Measurements from ENCODE around the gene SLC35D3. TPM values are rescaled to one million over a fixed set of nuclear protein-coding genes. Genes with fewer than 3 reads are reported as not detected.

SLC35D3 gene
- total and polyA plus RNA-seq, 2 donors (not counting 1 experiment from before 2014, with no cell fraction given), result not detected

DNA sequence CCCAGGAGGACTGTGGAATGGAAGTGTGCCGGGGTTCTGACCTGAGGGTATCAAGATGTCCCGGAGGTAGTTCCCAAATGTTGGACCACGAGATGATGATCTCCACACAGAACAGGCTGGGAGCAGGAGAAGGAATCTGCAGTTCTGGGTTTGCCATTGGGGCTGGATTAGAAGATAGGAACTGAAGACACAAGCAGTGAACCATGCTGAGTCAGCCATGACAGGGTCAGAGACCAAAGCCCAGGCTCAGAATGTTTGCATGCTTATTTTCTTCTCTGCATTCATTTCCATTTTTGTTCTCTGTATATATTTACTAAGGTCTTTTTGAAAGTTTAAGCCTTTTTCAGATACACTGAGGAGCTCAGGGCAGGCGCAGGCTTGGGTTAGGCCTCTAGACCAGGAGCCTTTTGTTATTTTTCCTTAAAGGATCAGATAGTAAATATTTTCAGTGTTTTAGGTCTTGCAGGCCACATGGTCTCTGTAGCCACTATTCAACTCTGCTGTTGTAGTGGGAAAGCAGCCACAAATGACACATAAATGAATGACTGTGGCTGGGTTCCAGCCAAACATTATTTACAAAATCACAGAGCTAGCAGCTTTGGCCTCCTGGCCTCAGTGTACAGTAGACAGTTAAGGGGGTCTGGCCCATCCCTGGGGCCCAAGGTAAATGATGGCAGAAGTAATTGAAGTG is 28.5 kb downstream of the SLC35D3 start:
- H3K27ac ChIP-seq (ENCODE audit: insufficient read depth, low read length), result no peak overlapping the region

DNA sequence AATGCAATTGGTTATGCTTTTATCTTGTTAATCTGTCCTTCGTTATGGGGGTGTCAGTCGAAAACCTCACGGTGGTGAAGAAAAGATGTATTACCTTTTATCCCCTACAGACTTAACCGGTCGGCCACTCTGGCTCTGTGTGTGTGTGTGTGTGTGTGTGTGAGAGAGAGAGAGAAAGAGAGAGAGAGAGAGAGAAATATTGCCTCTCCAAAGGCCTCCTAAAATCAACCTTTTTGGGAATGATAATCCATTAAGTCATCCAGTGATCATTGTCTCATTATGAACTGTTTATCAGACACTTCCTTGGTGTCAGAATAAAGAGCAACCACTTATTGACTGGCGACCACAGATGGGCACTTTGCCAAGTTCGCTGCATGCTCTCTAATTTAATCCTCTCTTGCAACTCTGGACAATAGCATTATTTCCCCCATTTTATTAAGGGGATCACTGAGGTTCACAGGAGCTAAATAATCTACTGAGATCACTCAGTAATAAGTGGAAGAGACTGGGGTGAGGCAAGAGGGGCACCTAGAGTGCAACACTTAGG is 30.7 kb downstream of the SLC35D3 start:
- Histone ChIP-seq H3K4me1 (ENCODE audit: control insufficient read depth, extremely low read depth, insufficient read depth, low read length) (no peaks in the 10 kb centered on the region), H3K79me2 (ENCODE audit: control insufficient read depth, insufficient read depth, low read length) (no peaks in the 10 kb centered on the region), H3K4me2 (ENCODE audit: extremely low read depth, insufficient read depth, low read length) (no peak overlapping the region), H3K9me3 (ENCODE audit: control insufficient read depth, insufficient read depth, low read depth, low read length) (no peaks in the 10 kb centered on the region), H2AFZ (ENCODE audit: low read length) (no peak overlapping the region), H3K27ac (ENCODE audit: insufficient read depth, low read length) (no peak overlapping the region), H3K36me3 (ENCODE audit: control insufficient read depth, insufficient read depth, low read length) (no peaks in the 10 kb centered on the region), H3K9ac (ENCODE audit: insufficient read depth, low read length) (no peak overlapping the region), H3K4me3 (replicated peaks in 1 of 4; ENCODE audit: control extremely low read depth in 1 of 4, insufficient read depth in 1 of 4, low read depth in 3 of 4, low read length in 4 of 4) (no peak overlapping the region), H4K20me1 (ENCODE audit: control insufficient read depth, extremely low read depth, insufficient read depth, low read length) (no peaks in the 10 kb centered on the region), H3K27me3 (ENCODE audit: control insufficient read depth, insufficient read depth, low read length) (no peaks in the 10 kb centered on the region)
- TF ChIP-seq EZH2 (IDR thresholded peaks at IDR 0.05; ENCODE audit: low read length, missing control alignments), result no peak
- TF ChIP-seq, protein P1, sequence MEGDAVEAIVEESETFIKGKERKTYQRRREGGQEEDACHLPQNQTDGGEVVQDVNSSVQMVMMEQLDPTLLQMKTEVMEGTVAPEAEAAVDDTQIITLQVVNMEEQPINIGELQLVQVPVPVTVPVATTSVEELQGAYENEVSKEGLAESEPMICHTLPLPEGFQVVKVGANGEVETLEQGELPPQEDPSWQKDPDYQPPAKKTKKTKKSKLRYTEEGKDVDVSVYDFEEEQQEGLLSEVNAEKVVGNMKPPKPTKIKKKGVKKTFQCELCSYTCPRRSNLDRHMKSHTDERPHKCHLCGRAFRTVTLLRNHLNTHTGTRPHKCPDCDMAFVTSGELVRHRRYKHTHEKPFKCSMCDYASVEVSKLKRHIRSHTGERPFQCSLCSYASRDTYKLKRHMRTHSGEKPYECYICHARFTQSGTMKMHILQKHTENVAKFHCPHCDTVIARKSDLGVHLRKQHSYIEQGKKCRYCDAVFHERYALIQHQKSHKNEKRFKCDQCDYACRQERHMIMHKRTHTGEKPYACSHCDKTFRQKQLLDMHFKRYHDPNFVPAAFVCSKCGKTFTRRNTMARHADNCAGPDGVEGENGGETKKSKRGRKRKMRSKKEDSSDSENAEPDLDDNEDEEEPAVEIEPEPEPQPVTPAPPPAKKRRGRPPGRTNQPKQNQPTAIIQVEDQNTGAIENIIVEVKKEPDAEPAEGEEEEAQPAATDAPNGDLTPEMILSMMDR (conservative IDR thresholded peaks at IDR 0.05 in 1 of 2, IDR thresholded peaks at IDR 0.05 in 1 of 2; ENCODE audit: low read depth in 1 of 2, low read length in 2 of 2), result no peak
- peak in 1 of 2 donors; percentile 3 for DNase-seq (ENCODE audit: low read depth in 2 of 2)

More for the DNA sequence above, 28.5 kb downstream of the SLC35D3 start:
- H3K36me3 ChIP-seq (ENCODE audit: control insufficient read depth, insufficient read depth, low read length), result no peaks in the 10 kb centered on the region
- H4K20me1 ChIP-seq (ENCODE audit: control insufficient read depth, extremely low read depth, insufficient read depth, low read length), result no peaks in the 10 kb centered on the region
- DNase-seq (ENCODE audit: low read depth in 2 of 2), result no peak
- H3K4me3 ChIP-seq (replicated peaks in 1 of 4; ENCODE audit: control extremely low read depth in 1 of 4, insufficient read depth in 1 of 4, low read depth in 3 of 4, low read length in 4 of 4), result no peak overlapping the region
- H3K27me3 ChIP-seq (ENCODE audit: control insufficient read depth, insufficient read depth, low read length), result no peaks in the 10 kb centered on the region
- no peak overlapping the region for H2AFZ ChIP-seq (ENCODE audit: low read length)
- no peaks in the 10 kb centered on the region for H3K9me3 ChIP-seq (ENCODE audit: control insufficient read depth, insufficient read depth, low read depth, low read length)
- no peaks in the 10 kb centered on the region for H3K4me1 ChIP-seq (ENCODE audit: control insufficient read depth, extremely low read depth, insufficient read depth, low read length)
- TF ChIP-seq EZH2 (IDR thresholded peaks at IDR 0.05; ENCODE audit: low read length, missing control alignments), result no peak
- TF ChIP-seq, protein P1 (conservative IDR thresholded peaks at IDR 0.05 in 1 of 2, IDR thresholded peaks at IDR 0.05 in 1 of 2; ENCODE audit: low read depth in 1 of 2, low read length in 2 of 2), result no peak
- H3K79me2 ChIP-seq (ENCODE audit: control insufficient read depth, insufficient read depth, low read length), result no peaks in the 10 kb centered on the region
- H3K9ac ChIP-seq (ENCODE audit: insufficient read depth, low read length), result no peak overlapping the region
- no peak overlapping the region for H3K4me2 ChIP-seq (ENCODE audit: extremely low read depth, insufficient read depth, low read length)

DNA sequence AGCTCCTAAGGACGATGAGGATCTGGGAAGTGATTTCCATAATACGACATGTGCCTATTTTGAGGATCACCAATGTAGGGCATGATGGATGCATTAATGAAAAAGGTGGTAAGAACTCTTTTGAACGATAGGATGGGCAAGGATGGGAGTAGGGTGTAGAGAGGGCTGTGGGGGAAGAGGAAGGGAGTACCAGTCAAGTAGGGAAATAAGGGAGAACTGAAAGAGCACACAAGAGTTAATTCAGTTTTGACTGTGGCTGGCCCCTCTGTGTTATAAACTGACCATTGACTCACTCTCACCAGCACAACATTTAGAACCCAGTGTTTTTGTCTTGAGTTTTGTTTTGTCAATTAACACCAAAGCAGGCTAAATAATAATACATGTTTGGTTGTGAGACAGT is 33.0 kb downstream of the SLC35D3 start:
- H3K9ac ChIP-seq (ENCODE audit: insufficient read depth, low read length), result no peak overlapping the region
- no peaks in the 10 kb centered on the region for H4K20me1 ChIP-seq (ENCODE audit: control insufficient read depth, extremely low read depth, insufficient read depth, low read length)
- no peaks in the 10 kb centered on the region for H3K27me3 ChIP-seq (ENCODE audit: control insufficient read depth, insufficient read depth, low read length)
- no peak overlapping the region for H3K4me3 ChIP-seq (replicated peaks in 1 of 4; ENCODE audit: control extremely low read depth in 1 of 4, insufficient read depth in 1 of 4, low read depth in 3 of 4, low read length in 4 of 4)
- no peaks in the 10 kb centered on the region for H3K4me1 ChIP-seq (ENCODE audit: control insufficient read depth, extremely low read depth, insufficient read depth, low read length)
- H3K36me3 ChIP-seq (ENCODE audit: control insufficient read depth, insufficient read depth, low read length), result no peaks in the 10 kb centered on the region
- no peak for DNase-seq (ENCODE audit: low read depth in 2 of 2)
- no peak overlapping the region for H3K4me2 ChIP-seq (ENCODE audit: extremely low read depth, insufficient read depth, low read length)
- H2AFZ ChIP-seq (ENCODE audit: low read length), result no peak overlapping the region
- H3K27ac ChIP-seq (ENCODE audit: insufficient read depth, low read length), result no peak overlapping the region
- H3K79me2 ChIP-seq (ENCODE audit: control insufficient read depth, insufficient read depth, low read length), result no peaks in the 10 kb centered on the region
- no peaks in the 10 kb centered on the region for H3K9me3 ChIP-seq (ENCODE audit: control insufficient read depth, insufficient read depth, low read depth, low read length)
- no peak for TF ChIP-seq EZH2 (IDR thresholded peaks at IDR 0.05; ENCODE audit: low read length, missing control alignments)
- TF ChIP-seq, protein P1 (conservative IDR thresholded peaks at IDR 0.05 in 1 of 2, IDR thresholded peaks at IDR 0.05 in 1 of 2; ENCODE audit: low read depth in 1 of 2, low read length in 2 of 2), result no peak

Measured in fibroblast of lung (primary cell).